ENCODE data around the gene ZNF581. TPM values are rescaled to one million over a fixed set of nuclear protein-coding genes. Genes with fewer than 3 reads are reported as not detected.

The ZNF581 gene
- polyA plus RNA-seq, 1 donor = 30.1 TPM

DNA sequence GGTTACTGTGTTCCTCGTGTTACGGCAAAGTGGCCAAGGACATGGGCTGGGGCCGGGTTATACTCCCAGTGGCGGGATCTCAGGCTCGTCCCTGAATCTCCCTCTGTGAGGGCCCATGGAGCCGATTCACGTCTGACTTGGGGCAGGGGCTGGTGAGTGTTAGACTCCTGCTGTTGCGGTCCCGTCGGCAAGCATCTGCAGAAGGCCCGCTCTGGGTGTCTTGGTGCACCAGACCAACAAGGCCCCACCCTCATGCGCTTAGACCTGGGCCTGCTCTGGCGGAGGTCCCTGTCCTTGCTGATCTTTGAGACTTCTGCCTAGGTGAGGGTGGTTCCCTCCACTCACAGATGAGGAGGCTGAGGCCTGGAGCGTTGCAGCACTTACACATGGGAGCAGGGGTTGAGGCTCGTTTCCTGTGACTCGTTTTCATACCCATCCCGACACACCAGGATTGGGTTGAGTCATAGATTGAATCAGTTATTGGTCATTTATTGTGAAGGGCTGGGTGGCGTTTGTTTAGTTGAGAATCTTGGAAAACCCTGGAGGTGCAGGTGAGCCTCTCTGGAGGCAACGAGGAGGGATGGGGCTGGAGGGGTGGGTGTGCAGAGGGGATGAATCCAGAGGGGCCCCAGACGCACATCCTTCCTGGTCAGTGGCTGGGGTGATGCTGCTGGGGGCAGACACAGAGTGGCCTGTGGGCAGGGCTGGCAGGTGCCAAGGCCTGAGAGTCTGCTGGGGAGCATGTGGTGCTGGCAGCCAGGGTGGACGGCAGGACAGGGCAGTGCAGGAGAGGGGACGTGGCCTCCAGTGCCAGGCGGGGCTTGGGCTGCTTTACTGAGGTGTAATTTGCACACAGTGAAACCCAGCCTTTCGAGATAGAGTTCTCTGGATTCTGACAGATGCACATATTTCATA is 36.2 kb downstream of the ZNF581 start:
- DNase-seq (ENCODE audit: low read depth) = no peak

DNA sequence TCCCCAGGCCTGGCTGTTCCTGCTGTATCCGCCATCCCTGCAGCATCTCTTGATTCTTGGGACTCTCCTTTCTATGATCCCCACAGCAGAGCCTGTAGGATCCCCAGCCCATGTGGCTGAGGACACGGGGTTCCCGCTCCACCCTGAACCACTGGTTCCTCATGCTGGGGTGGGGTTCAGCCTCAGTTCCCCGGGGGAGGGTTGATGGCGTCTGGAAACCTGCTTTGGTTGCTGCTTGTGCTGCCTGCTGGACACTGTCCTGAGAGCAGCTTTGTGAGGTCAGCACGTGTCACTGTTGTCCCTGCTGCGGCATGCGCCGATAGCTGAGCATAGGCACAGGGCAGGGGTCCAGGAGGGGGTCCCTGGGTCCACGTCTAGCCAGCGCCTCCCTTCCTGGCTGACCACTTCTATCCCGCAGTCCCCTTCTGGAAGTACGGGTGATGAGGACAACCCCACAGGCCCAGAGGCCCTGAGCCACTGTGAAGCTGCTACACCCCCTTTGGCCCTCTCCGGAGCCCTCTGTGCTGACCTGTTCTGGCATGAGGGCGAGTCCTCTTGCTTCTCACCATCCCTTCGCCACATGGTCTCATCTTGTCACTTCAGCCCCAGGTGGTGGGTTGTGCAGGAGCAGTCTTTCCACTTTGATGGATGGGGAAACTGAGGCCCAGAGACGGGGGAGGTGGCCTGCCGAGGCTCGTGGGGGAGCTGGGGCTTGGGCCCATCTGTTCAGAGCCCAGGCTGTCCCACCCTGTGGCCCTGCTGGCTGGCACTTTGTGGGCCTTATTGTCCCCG is 37.1 kb downstream of the ZNF581 start:
- no peak for DNase-seq (ENCODE audit: low read depth)

GRCh38 chr19:55681131-55682092 is 38.0 kb downstream of the ZNF581 start:
- DNase-seq (ENCODE audit: low read depth) = no peak

DNA sequence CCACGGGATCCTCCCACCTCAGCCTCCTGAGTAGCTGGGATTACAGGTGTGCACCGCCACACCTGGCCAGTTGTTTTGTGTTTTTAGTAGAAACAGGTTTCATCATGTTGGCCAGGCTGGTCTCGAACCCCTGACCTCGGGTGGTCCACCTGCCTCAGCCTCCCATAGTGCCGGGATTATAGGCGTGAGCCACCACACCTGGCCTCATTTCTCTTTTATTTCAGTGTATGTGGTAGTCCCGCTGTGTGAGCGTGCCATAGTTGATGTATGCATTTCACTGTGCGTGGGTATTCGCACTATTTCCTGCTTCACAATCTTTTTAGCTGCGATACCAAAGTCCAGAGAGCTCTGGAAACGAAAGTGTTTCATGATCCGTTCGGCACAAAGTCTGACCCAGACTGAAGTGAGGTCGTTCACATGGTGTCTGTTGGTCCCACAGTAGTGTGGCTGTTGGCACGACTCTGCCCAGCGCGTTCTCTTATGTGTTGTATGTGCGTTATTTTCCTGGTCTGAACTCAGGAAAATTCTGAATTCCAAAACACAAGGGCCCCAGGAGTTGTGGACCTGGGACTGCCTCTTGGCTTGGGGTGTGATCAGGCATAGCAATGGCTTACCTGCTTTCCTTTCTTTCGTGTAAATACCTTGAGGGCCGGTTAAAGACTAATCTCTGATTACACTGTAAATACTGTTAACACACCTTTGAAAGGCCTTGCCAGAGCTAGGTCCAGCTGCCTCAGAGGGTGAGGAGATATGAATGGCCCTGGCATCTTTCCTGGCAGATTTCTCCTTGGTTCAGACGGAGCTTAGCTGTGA is 40.2 kb downstream of the ZNF581 start:
- no peak for DNase-seq (ENCODE audit: low read depth)

GRCh38 chr19:55684946-55685681 is 41.7 kb downstream of the ZNF581 start:
- no peak for DNase-seq (ENCODE audit: low read depth)

DNA sequence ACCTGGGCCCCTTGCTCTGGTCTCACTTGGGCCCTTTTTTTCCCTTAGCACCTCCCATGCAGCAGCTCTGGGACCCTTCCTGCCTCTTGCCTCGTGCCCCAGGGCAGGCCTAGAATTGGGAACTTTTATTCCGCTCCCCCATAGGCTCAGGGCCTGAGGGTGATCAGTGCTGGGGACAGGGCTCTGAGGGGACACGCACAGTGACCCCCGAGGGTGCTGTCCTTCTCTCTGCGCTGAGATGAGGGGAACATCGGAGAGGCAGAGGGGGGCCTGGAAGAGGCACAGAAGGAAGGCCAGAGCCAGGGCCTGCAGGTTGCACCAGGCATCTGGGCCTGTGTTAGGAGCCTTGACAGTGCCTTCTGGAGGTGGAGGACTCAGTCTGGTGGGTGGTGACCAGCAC is 42.3 kb downstream of the ZNF581 start:
- no peak for DNase-seq (ENCODE audit: low read depth)

DNA sequence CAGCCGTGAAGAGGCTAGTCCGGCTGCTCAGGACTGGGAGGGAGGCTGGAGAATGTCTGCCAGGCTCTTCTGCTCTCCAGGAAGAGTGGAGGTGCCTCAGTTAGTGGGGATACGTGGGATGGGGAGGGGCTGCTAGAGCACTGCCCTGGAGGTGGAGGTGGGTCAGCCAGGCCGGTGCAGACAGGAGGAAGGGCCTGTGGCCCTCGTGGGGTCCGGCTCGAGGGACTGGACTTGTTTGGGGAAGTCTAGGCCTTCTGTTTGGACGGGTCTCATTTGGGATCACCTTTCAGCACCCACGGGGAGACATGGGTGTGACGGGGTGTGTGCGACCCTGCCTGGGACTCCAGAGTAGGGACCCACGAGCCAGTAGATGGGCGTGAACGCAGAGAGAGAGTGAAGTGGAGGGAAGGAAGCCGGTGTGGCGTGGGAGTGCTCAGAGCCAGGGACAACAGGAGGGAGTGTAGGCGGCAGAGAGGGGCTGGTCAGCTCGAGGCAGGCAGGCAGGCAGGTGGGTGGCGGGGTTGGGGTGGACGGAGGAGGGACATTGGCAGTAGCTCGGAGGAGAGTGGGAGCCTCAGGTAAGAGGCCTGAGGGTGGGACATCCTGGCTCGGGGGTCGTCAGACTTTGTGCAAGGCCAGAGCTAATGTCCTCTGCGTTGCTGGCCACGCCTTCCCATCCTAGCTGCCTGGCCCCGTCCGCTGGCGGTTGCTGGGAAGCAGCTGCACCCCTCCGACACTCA is 43.0 kb downstream of the ZNF581 start:
- no peak for DNase-seq (ENCODE audit: low read depth)

DNA sequence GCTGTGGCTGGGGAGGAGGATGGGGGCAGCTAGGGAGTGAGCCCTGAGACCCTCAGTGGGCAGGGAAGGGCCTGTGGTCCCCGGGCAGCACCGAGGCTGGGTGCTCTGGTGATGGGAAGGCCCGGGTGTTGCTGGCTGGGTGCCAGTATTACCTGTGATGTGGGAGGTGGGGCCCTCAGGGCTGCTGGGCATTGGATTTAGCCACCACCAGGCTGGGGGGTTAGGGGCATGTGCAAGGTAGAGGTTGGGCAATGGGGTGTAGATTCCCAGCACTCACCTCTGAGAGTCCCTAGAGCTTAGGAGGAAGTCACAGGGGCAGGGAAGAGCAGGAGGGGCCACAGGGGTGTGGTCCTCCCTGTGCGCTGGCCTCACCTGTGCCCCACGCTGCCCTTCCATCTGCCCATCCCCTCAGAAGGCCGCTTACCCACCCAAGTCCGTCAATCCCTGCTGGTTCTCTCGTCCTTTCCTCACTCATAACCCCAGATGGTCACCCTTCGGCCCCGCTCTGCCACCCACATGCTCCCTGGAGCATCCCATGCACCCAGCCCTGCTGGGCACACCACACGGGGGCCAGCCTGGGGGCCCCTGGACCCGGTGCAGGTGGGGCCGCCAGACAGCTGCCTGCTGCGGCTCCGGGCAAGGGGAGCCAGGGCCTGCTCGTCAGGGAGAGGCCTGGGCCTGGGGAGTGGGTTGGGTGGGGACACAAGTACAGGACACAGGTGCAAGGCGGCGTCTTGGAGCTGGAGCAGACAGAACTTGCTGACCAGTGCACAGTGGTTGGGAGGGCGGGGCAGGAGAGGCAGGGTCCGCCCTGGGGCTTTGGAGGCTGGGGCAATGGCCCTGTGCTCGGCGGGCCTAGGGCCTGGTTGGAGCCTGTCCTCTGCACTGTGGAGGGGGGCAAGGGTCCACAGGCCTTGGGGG is 44.1 kb downstream of the ZNF581 start:
- no peak for DNase-seq (ENCODE audit: low read depth)

- no peak for DNase-seq (ENCODE audit: low read depth)
Measured at GRCh38 chr19:55688422-55689218, 45.2 kb downstream of the ZNF581 start.

GRCh38 chr19:55689411-55690108 is 46.1 kb downstream of the ZNF581 start:
- no peak for DNase-seq (ENCODE audit: low read depth)

DNA sequence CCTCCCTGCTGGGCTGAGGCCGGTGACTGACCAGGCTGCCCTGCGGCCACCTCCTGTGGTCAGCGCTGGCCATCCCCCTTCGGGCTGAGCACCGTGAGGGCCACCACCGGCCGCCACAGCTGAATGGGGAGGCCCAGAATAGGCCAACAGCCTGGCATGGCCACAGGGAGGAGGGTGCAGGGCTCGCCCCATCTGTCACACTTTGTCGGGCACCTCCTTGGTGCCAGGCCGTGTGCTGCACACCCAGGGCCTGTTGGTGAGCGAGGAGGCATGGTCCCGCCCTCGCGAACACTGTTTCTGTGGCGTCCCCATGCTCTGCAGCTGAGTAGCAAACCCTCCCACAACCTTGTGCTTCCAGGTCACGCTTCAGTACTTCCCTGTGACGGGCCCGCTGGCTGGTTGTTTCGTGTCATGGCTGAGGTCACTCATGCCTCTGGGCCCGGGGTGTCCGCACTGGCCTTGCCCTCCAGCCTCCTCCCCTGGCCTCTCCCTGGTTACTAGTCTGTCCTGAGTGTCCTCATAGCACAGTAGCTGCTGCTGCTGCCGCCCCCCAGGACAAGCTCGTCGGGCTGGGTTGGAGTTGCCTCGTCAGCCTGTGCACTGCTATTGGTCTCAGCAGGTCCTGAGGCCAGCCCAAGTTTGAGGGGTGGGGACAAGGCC is 46.8 kb downstream of the ZNF581 start:
- DNase-seq (ENCODE audit: low read depth) = no peak

DNA sequence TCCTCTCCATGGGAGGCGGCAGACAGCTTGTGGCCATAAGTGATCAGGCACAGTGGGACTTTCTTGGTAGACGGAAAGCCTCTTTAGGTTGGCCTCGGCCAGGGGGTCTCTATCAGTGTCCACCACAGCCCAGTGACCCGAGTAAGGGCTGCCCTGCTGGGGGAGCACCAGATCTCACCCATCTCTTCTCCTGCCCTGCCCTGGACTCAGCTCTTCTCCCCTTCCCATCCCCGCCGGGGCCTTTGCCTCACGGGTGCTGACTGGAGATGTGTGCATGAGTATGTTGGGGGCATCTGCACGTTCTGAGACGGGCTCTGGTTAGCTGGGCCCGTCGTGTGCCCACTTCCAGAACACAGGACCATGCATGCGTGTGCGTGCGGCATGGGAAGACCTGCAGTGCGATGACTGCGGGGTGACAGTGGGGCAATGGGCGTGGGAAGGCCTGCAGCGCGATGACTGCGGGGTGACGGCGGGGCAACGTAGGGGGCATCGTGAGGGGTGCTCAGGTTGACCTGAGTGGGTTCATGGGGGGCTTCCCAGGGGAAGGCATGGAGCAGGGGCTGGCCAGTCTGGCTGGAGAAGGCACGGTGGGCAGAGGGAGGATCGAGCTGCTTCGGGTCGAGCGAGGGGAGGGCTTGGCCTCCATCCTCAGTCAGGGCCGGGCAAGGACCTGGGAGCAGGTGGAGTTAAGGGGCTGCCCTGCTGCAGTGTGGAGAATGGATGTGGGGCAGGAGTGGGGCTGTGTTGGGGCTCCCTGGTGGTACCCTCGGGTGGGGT is 47.5 kb downstream of the ZNF581 start:
- DNase-seq (ENCODE audit: low read depth) = no peak

GRCh38 chr19:55691561-55692481 is 48.4 kb downstream of the ZNF581 start:
- DNase-seq (ENCODE audit: low read depth) = no peak

DNA sequence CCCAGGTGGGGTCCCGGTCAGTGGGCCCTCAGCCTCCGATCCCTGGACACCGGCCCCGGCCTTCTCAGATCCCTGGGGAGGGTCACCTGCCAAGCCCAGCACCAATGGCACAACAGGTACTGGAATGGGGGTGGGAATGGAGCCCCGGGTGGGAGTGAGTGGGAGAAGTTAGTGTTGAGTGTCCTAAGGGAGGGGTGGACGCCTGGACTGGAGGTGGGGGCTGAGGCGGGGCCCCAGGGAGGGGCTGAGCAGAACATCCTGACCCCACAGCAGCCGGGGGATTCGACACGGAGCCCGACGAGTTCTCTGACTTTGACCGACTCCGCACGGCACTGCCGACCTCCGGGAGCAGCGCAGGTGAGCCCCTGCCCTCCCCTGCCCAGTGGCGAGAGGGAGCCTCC is 49.2 kb downstream of the ZNF581 start:
- DNase-seq (ENCODE audit: low read depth) = no peak

Data from forelimb muscle (tissue), 1 donor.